ENCODE measurements around the gene TCF4.

TCF4 gene

GRCh38 chr18:55384551-55385275, 203.3 kb downstream of the TCF4 start:
- no peak overlapping the region for H3K27ac ChIP-seq (ENCODE audit: insufficient read depth, low read length, poor library complexity, severe bottlenecking)
- H3K9me3 ChIP-seq (ENCODE audit: control insufficient read depth, low read length): no peaks in the 10 kb centered on the region
- no peaks in the 10 kb centered on the region for H3K36me3 ChIP-seq (ENCODE audit: control insufficient read depth, insufficient read depth, low read length)
- no peaks in the 10 kb centered on the region for H3K27me3 ChIP-seq (replicated peaks; ENCODE audit: control insufficient read depth, insufficient read depth, low read length, poor library complexity, severe bottlenecking)
- no peak overlapping the region for H3K4me3 ChIP-seq (ENCODE audit: insufficient read depth, low read depth, low read length, poor library complexity, severe bottlenecking)
- no peak for DNase-seq
- no peaks in the 10 kb centered on the region for H3K4me1 ChIP-seq (ENCODE audit: control insufficient read depth, insufficient read depth, low read length, poor library complexity, severe bottlenecking)

GRCh38 chr18:55384115-55384514, 203.9 kb downstream of the TCF4 start:
- H3K4me3 ChIP-seq (ENCODE audit: insufficient read depth, low read depth, low read length, poor library complexity, severe bottlenecking): no peak overlapping the region
- no peak overlapping the region for H3K27ac ChIP-seq (ENCODE audit: insufficient read depth, low read length, poor library complexity, severe bottlenecking)
- H3K9me3 ChIP-seq (ENCODE audit: control insufficient read depth, low read length): no peaks in the 10 kb centered on the region
- no peak for DNase-seq
- no peaks in the 10 kb centered on the region for H3K36me3 ChIP-seq (ENCODE audit: control insufficient read depth, insufficient read depth, low read length)
- no peaks in the 10 kb centered on the region for H3K27me3 ChIP-seq (replicated peaks; ENCODE audit: control insufficient read depth, insufficient read depth, low read length, poor library complexity, severe bottlenecking)
- H3K4me1 ChIP-seq (ENCODE audit: control insufficient read depth, insufficient read depth, low read length, poor library complexity, severe bottlenecking): no peaks in the 10 kb centered on the region

- Histone ChIP-seq H3K27me3 (replicated peaks; ENCODE audit: control insufficient read depth, insufficient read depth, low read length, poor library complexity, severe bottlenecking) (no peaks in the 10 kb centered on the region), H3K9me3 (ENCODE audit: control insufficient read depth, low read length) (no peaks in the 10 kb centered on the region), H3K4me1 (ENCODE audit: control insufficient read depth, insufficient read depth, low read length, poor library complexity, severe bottlenecking) (no peaks in the 10 kb centered on the region), H3K27ac (ENCODE audit: insufficient read depth, low read length, poor library complexity, severe bottlenecking) (no peak overlapping the region), H3K36me3 (ENCODE audit: control insufficient read depth, insufficient read depth, low read length) (no peaks in the 10 kb centered on the region), H3K4me3 (ENCODE audit: insufficient read depth, low read depth, low read length, poor library complexity, severe bottlenecking) (no peak overlapping the region)
- DNase-seq: no peak
Measured at GRCh38 chr18:55382277-55382805, 205.7 kb downstream of the TCF4 start.

GRCh38 chr18:55381277-55381676, 206.7 kb downstream of the TCF4 start:
- Histone ChIP-seq H3K4me1 (ENCODE audit: control insufficient read depth, insufficient read depth, low read length, poor library complexity, severe bottlenecking) (no peaks in the 10 kb centered on the region), H3K9me3 (ENCODE audit: control insufficient read depth, low read length) (no peaks in the 10 kb centered on the region), H3K27me3 (replicated peaks; ENCODE audit: control insufficient read depth, insufficient read depth, low read length, poor library complexity, severe bottlenecking) (no peaks in the 10 kb centered on the region), H3K4me3 (ENCODE audit: insufficient read depth, low read depth, low read length, poor library complexity, severe bottlenecking) (no peak overlapping the region), H3K36me3 (ENCODE audit: control insufficient read depth, insufficient read depth, low read length) (no peaks in the 10 kb centered on the region), H3K27ac (ENCODE audit: insufficient read depth, low read length, poor library complexity, severe bottlenecking) (no peak overlapping the region)
- no peak for DNase-seq

- H3K27me3 ChIP-seq (replicated peaks; ENCODE audit: control insufficient read depth, insufficient read depth, low read length, poor library complexity, severe bottlenecking): no peaks in the 10 kb centered on the region
- no peak overlapping the region for H3K27ac ChIP-seq (ENCODE audit: insufficient read depth, low read length, poor library complexity, severe bottlenecking)
- H3K4me3 ChIP-seq (ENCODE audit: insufficient read depth, low read depth, low read length, poor library complexity, severe bottlenecking): no peak overlapping the region
- no peaks in the 10 kb centered on the region for H3K9me3 ChIP-seq (ENCODE audit: control insufficient read depth, low read length)
- no peaks in the 10 kb centered on the region for H3K4me1 ChIP-seq (ENCODE audit: control insufficient read depth, insufficient read depth, low read length, poor library complexity, severe bottlenecking)
- DNase-seq: no peak
- H3K36me3 ChIP-seq (ENCODE audit: control insufficient read depth, insufficient read depth, low read length): no peaks in the 10 kb centered on the region
Measured at GRCh38 chr18:55380589-55380988, 207.4 kb downstream of the TCF4 start.

GRCh38 chr18:55376387-55376786, 211.6 kb downstream of the TCF4 start:
- H3K27me3 ChIP-seq (replicated peaks; ENCODE audit: control insufficient read depth, insufficient read depth, low read length, poor library complexity, severe bottlenecking): no peaks in the 10 kb centered on the region
- no peaks in the 10 kb centered on the region for H3K9me3 ChIP-seq (ENCODE audit: control insufficient read depth, low read length)
- no peak overlapping the region for H3K4me3 ChIP-seq (ENCODE audit: insufficient read depth, low read depth, low read length, poor library complexity, severe bottlenecking)
- DNase-seq: no peak
- H3K36me3 ChIP-seq (ENCODE audit: control insufficient read depth, insufficient read depth, low read length): no peaks in the 10 kb centered on the region
- H3K4me1 ChIP-seq (ENCODE audit: control insufficient read depth, insufficient read depth, low read length, poor library complexity, severe bottlenecking): no peaks in the 10 kb centered on the region
- no peak overlapping the region for H3K27ac ChIP-seq (ENCODE audit: insufficient read depth, low read length, poor library complexity, severe bottlenecking)

GRCh38 chr18:55375930-55376329, 212.1 kb downstream of the TCF4 start:
- H3K36me3 ChIP-seq (ENCODE audit: control insufficient read depth, insufficient read depth, low read length): no peaks in the 10 kb centered on the region
- no peak overlapping the region for H3K27ac ChIP-seq (ENCODE audit: insufficient read depth, low read length, poor library complexity, severe bottlenecking)
- no peak overlapping the region for H3K4me3 ChIP-seq (ENCODE audit: insufficient read depth, low read depth, low read length, poor library complexity, severe bottlenecking)
- DNase-seq: no peak
- no peaks in the 10 kb centered on the region for H3K4me1 ChIP-seq (ENCODE audit: control insufficient read depth, insufficient read depth, low read length, poor library complexity, severe bottlenecking)
- H3K9me3 ChIP-seq (ENCODE audit: control insufficient read depth, low read length): no peaks in the 10 kb centered on the region
- no peaks in the 10 kb centered on the region for H3K27me3 ChIP-seq (replicated peaks; ENCODE audit: control insufficient read depth, insufficient read depth, low read length, poor library complexity, severe bottlenecking)

GRCh38 chr18:55374741-55375140, 213.3 kb downstream of the TCF4 start:
- no peak overlapping the region for H3K4me3 ChIP-seq (ENCODE audit: insufficient read depth, low read depth, low read length, poor library complexity, severe bottlenecking)
- H3K4me1 ChIP-seq (ENCODE audit: control insufficient read depth, insufficient read depth, low read length, poor library complexity, severe bottlenecking): no peaks in the 10 kb centered on the region
- H3K36me3 ChIP-seq (ENCODE audit: control insufficient read depth, insufficient read depth, low read length): no peaks in the 10 kb centered on the region
- no peak overlapping the region for H3K27ac ChIP-seq (ENCODE audit: insufficient read depth, low read length, poor library complexity, severe bottlenecking)
- DNase-seq: no peak
- no peaks in the 10 kb centered on the region for H3K27me3 ChIP-seq (replicated peaks; ENCODE audit: control insufficient read depth, insufficient read depth, low read length, poor library complexity, severe bottlenecking)
- H3K9me3 ChIP-seq (ENCODE audit: control insufficient read depth, low read length): no peaks in the 10 kb centered on the region

GRCh38 chr18:55372209-55372608, 215.8 kb downstream of the TCF4 start:
- no peaks in the 10 kb centered on the region for H3K36me3 ChIP-seq (ENCODE audit: control insufficient read depth, insufficient read depth, low read length)
- no peaks in the 10 kb centered on the region for H3K4me1 ChIP-seq (ENCODE audit: control insufficient read depth, insufficient read depth, low read length, poor library complexity, severe bottlenecking)
- no peak for DNase-seq
- H3K9me3 ChIP-seq (ENCODE audit: control insufficient read depth, low read length): no peaks in the 10 kb centered on the region
- H3K27me3 ChIP-seq (replicated peaks; ENCODE audit: control insufficient read depth, insufficient read depth, low read length, poor library complexity, severe bottlenecking): no peaks in the 10 kb centered on the region
- H3K27ac ChIP-seq (ENCODE audit: insufficient read depth, low read length, poor library complexity, severe bottlenecking): no peak overlapping the region
- H3K4me3 ChIP-seq (ENCODE audit: insufficient read depth, low read depth, low read length, poor library complexity, severe bottlenecking): no peak overlapping the region

GRCh38 chr18:55370936-55371335, 217.1 kb downstream of the TCF4 start:
- no peak overlapping the region for H3K27ac ChIP-seq (ENCODE audit: insufficient read depth, low read length, poor library complexity, severe bottlenecking)
- H3K27me3 ChIP-seq (replicated peaks; ENCODE audit: control insufficient read depth, insufficient read depth, low read length, poor library complexity, severe bottlenecking): no peaks in the 10 kb centered on the region
- no peaks in the 10 kb centered on the region for H3K9me3 ChIP-seq (ENCODE audit: control insufficient read depth, low read length)
- H3K4me3 ChIP-seq (ENCODE audit: insufficient read depth, low read depth, low read length, poor library complexity, severe bottlenecking): no peak overlapping the region
- no peaks in the 10 kb centered on the region for H3K4me1 ChIP-seq (ENCODE audit: control insufficient read depth, insufficient read depth, low read length, poor library complexity, severe bottlenecking)
- DNase-seq: no peak
- no peaks in the 10 kb centered on the region for H3K36me3 ChIP-seq (ENCODE audit: control insufficient read depth, insufficient read depth, low read length)
